IPS DF 6.9 (cell line): ENCODE measurements around the gene POMT2.

ENCODE experiments used
- DNase-seq: peaks from one replicate; pipeline ENCODE4 v3.0.0-alpha.2; 2013; ENCODE audit warnings: low read depth, low spot score
- H3K27ac ChIP-seq: one replicate; pipeline ENCODE4 v1.5.1; 2013; ENCODE audit warnings: low read length, control low read depth
- H3K27me3 ChIP-seq: 2 replicates; pipeline ENCODE4 v1.6.1; 2013; ENCODE audit warnings: mild to moderate bottlenecking, low read length; ENCODE audit not compliant: control insufficient read depth, insufficient read depth
- H3K36me3 ChIP-seq: 2 replicates; pipeline ENCODE4 v1.6.1; 2013; ENCODE audit warnings: low read length; ENCODE audit not compliant: control insufficient read depth, insufficient read depth
- H3K4me1 ChIP-seq: 2 replicates; pipeline ENCODE4 v1.6.1; 2013; ENCODE audit warnings: low read length; ENCODE audit not compliant: control insufficient read depth, insufficient read depth
- H3K4me3 ChIP-seq: 2 replicates; pipeline ENCODE4 v1.5.1; 2013; ENCODE audit warnings: mild to moderate bottlenecking, low read length
- H3K9me3 ChIP-seq: 2 replicates; pipeline ENCODE4 v1.6.1; 2013; ENCODE audit warnings: low read length, inconsistent platforms; ENCODE audit not compliant: control insufficient read depth, insufficient read depth
- WGBS: extraction: QIAGEN DNeasy Blood & Tissue Kit; methylation state at CpG from one replicate; pipeline ENCODE4 v1.1.7; 2013; ENCODE audit warnings: mixed read lengths, missing lambda C conversion rate; ENCODE audit not compliant: insufficient read length, insufficient coverage; 5-methylcytosine and 5-hydroxymethylcytosine counted together

POMT2 gene

DNA sequence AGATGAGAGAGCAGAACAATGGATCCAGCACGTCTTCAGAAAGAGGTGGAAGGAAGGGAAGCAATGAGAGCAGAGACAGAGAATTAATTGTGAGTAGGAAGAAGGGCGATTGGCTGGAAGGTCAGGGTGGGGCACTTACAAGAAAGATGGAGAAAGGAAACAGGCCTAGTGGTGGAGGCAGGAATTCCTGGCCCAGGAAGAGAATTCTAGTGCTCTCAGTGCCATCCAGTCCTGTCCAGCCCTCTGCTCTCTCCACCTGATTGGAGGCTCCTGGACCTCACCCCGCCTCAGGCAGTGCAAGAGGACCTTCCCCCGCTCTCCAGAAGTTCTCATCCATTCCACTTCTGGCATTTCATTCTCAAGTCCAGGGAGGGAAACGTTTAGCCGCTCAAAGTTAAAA lies 92.6 kb downstream of the POMT2 start:
- no peak for DNase-seq
- Histone ChIP-seq H3K36me3 (no peaks in the 10 kb centered on the region), H3K27ac (no peak overlapping the region), H3K4me1 (peaks cover 7% of the 10 kb centered on the region; the same call in 1 of the 2 replicates), H3K9me3 (no peaks in the 10 kb centered on the region), H3K27me3 (no peaks in the 10 kb centered on the region), H3K4me3 (no peak overlapping the region)
- no CpG with 5 or more reads among the region's 6 CpGs for WGBS

DNA sequence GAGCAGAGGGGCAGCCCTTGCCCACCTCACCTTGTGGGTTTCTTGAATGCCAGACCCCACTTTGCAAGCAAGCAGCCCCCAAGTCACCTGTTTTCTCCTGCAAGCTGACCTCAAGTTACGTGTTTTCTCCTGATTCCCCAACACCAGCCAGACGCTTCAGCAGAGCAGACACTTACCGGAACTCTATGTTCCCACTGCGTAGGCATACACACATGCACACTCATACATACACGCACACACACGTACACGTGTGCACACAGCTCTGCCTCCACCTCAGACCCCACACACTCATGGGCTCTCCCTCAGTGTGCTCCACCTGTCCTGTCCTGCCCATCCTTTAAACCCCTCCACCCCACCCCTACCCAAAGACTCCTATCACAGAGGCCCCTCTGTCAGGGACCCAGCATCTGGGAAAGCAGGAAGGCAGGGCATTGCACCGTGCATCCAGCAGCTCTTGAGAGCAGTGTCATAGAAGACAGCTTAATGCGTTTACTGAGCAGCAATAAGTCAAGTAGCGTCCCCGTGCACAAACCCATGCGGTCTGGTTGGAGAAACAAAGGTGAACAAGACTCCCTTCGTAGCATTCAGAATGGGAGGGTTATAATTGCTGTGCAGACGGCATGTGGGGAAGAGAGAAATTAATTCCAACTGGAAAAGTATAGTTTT lies 94.7 kb downstream of the POMT2 start:
- H3K4me3 ChIP-seq, result no peak overlapping the region
- H3K27me3 ChIP-seq, result no peaks in the 10 kb centered on the region
- peaks cover 12% of the 10 kb centered on the region; the same call in 1 of the 2 replicates for H3K4me1 ChIP-seq
- H3K27ac ChIP-seq, result no peak overlapping the region
- H3K9me3 ChIP-seq, result no peaks in the 10 kb centered on the region
- no peaks in the 10 kb centered on the region for H3K36me3 ChIP-seq
- WGBS, result no CpG with 5 or more reads among the region's 14 CpGs
- no peak for DNase-seq

GRCh38 chr14:77225254-77225653 lies 95.4 kb downstream of the POMT2 start:
- no peaks in the 10 kb centered on the region for H3K27me3 ChIP-seq
- WGBS, result no CpG with 5 or more reads among the region's 12 CpGs
- no peaks in the 10 kb centered on the region for H3K9me3 ChIP-seq
- no peak overlapping the region for H3K4me3 ChIP-seq
- no peaks in the 10 kb centered on the region for H3K36me3 ChIP-seq
- no peak for DNase-seq
- H3K4me1 ChIP-seq, result peaks cover 16% of the 10 kb centered on the region
- H3K27ac ChIP-seq, result no peak overlapping the region
